Endothelial cell of umbilical vein (primary cell): Measurements from ENCODE around the gene SCLT1. TPM values are rescaled to one million over a fixed set of nuclear protein-coding genes. Genes with fewer than 3 reads are reported as not detected.

Experiments
- BruUV-seq: library from RNA; stranded (reverse); fragments of 400-500 nt; replicated peaks from 2 replicates; lab custom pipeline; 2021; lab: Mats Ljungman, UMichigan
- CTCF ChIA-PET: fragments of 300-600, 350-600 bp; sonication (Branson Sonifier 250); formaldehyde crosslinking; loops from one replicate; lab custom pipeline; 2021; ENCODE audit warnings: antibody characterized with exemption, inconsistent platforms; lab: Charles Lee
- POLR2A ChIA-PET: fragments of 300-600, 350-600 bp; sonication (Branson Sonifier 250); formaldehyde crosslinking; loops from one replicate; lab custom pipeline; 2021; ENCODE audit warnings: antibody characterized with exemption, inconsistent platforms; lab: Charles Lee
- DNase-seq: peaks from one replicate; pipeline ENCODE4 v3.0.0-alpha.2; 2011; ENCODE audit warnings: low read depth, low spot score
- FAIRE-seq: peaks from 2 replicates; lab custom pipeline; 2011; peaks lifted over from hg19 to GRCh38; lab: Jason Lieb, UNC
- H2AFZ ChIP-seq: 2 replicates; pipeline ENCODE4 v1.6.0; 2012; ENCODE audit warnings: low read depth, low read length, control low read depth, inconsistent platforms
- H3K27ac ChIP-seq: 2 replicates; pipeline ENCODE4 v1.5.1; 2011; ENCODE audit warnings: low read depth, mild to moderate bottlenecking, control low read depth, low read length, moderate library complexity; ENCODE audit not compliant: insufficient read depth
- H3K27me3 ChIP-seq, 2 experiments: 2 replicates each; pipeline versions ENCODE4 v1.6.0 to v1.6.1; 2011; ENCODE audit warnings: low read length in 2 of 2, mixed read lengths in 1 of 2; ENCODE audit not compliant: control insufficient read depth in 2 of 2, insufficient read depth in 2 of 2
- H3K36me3 ChIP-seq, 2 experiments: 2 replicates in 1 of 2; 3 replicates in 1 of 2; pipeline ENCODE4 v1.5.1; 2011; ENCODE audit warnings: low read length in 2 of 2, mild to moderate bottlenecking in 1 of 2, moderate library complexity in 1 of 2; ENCODE audit not compliant: control insufficient read depth in 2 of 2, insufficient read depth in 2 of 2; ENCODE audit errors: extremely low read depth in 1 of 2
- H3K4me1 ChIP-seq: 3 replicates; pipeline ENCODE4 v1.5.1; 2011; ENCODE audit warnings: mild to moderate bottlenecking, low read length; ENCODE audit not compliant: control insufficient read depth, insufficient read depth; ENCODE audit errors: extremely low read depth
- H3K4me2 ChIP-seq: 2 replicates; pipeline ENCODE4 v1.6.1; 2011; ENCODE audit warnings: low read length, control low read depth, mixed read lengths; ENCODE audit not compliant: insufficient read depth
- H3K4me3 ChIP-seq, 3 experiments: fragments of 200-600 bp in 1 of 3; sonication (generic), shearing (Covaris generic) in 1 of 3; replicated peaks in 1 of 3; 2 replicates each; pipeline ENCODE4 v1.5.1; 2011 to 2016; ENCODE audit warnings: control low read depth in 3 of 3, low read length in 3 of 3, mild to moderate bottlenecking in 2 of 3, inconsistent platforms in 1 of 3, low read depth in 1 of 3, moderate library complexity in 1 of 3; ENCODE audit not compliant: insufficient read depth in 1 of 3
- H3K79me2 ChIP-seq: 2 replicates; pipeline ENCODE4 v1.6.0; 2012; ENCODE audit warnings: low read length, inconsistent platforms; ENCODE audit not compliant: control insufficient read depth, insufficient read depth
- H3K9ac ChIP-seq: replicated peaks from 2 replicates; pipeline ENCODE3; 2011; ENCODE audit warnings: low read length, control low read depth; ENCODE audit not compliant: insufficient read depth; ENCODE audit errors: extremely low read depth
- H3K9me1 ChIP-seq: replicated peaks from 3 replicates; pipeline ENCODE4 v1.6.0; 2011; ENCODE audit warnings: mild to moderate bottlenecking, low read length; ENCODE audit not compliant: control insufficient read depth, insufficient read depth; ENCODE audit errors: extremely low read depth
- H3K9me3 ChIP-seq: replicated peaks from 2 replicates; pipeline ENCODE4 v1.5.1; 2012; ENCODE audit warnings: low read length, inconsistent platforms; ENCODE audit not compliant: control insufficient read depth, insufficient read depth
- H4K20me1 ChIP-seq: replicated peaks from 2 replicates; pipeline ENCODE3; 2011; ENCODE audit warnings: mild to moderate bottlenecking, low read length; ENCODE audit not compliant: control insufficient read depth, insufficient read depth; ENCODE audit errors: extremely low read depth
- EZH2 ChIP-seq: IDR thresholded peaks from 2 replicates; pipeline ENCODE4 v1.6.1; 2012; ENCODE audit warnings: borderline replicate concordance, low read depth, mild to moderate bottlenecking, moderate library complexity, low read length, inconsistent platforms; ENCODE audit not compliant: severe bottlenecking
- FOS ChIP-seq: IDR thresholded peaks from 2 replicates; pipeline ENCODE4 v1.6.1; 2011; ENCODE audit warnings: mild to moderate bottlenecking, low read length, moderate library complexity, borderline replicate concordance; ENCODE audit not compliant: insufficient read depth
- GATA2 ChIP-seq: IDR thresholded peaks from 2 replicates; pipeline ENCODE4 v1.7.0; 2011; ENCODE audit warnings: low read depth, mild to moderate bottlenecking, moderate library complexity, mixed read lengths, low read length; ENCODE audit not compliant: insufficient read length, insufficient read depth
- JUN ChIP-seq: IDR thresholded peaks from 2 replicates; pipeline ENCODE4 v1.6.1; 2011; ENCODE audit warnings: borderline replicate concordance, low read depth; ENCODE audit not compliant: insufficient read length, insufficient read depth
- MYC ChIP-seq: IDR thresholded peaks from one replicate; pipeline ENCODE4 v1.6.1; 2011; ENCODE audit warnings: mild to moderate bottlenecking, low read depth, low read length
- POLR2A ChIP-seq: IDR thresholded peaks from 2 replicates; pipeline ENCODE4 v1.6.1; 2012; ENCODE audit warnings: low read depth, mild to moderate bottlenecking, control low read depth, low read length
- POLR2AphosphoS5 ChIP-seq: IDR thresholded peaks from 2 replicates; pipeline ENCODE4 v1.6.1; 2012; ENCODE audit warnings: low read depth, mild to moderate bottlenecking, control low read depth, low read length, moderate library complexity; ENCODE audit not compliant: insufficient read depth
- dilution Hi-C: fragments of 300-500 bp; cut with MboI; formaldehyde crosslinking; loops from one replicate; pipeline ENCODE4 v1.15.0; 2019; ENCODE audit warnings: low sequenced_read_pairs; ENCODE audit not compliant: extremely low pct_ligation_motif_present
- intact Hi-C: fragments of 100-400 bp; cut with micrococcal nuclease; formaldehyde crosslinking; loops from one replicate; pipeline ENCODE4 v1.10.0; 2022
- polyA plus RNA-seq, 4 experiments: library from polyadenylated mRNA; depleted of rRNA in 3 of 4; stranded (reverse) in 3 of 4; unstranded in 1 of 4; fragments of >200 nt; gene quantifications; 2 replicates each; pipeline versions ENCODE4 v1.2.1 to v1.2.3, GENCODE V29; 2011 to 2012; ENCODE audit warnings: missing spikeins in 1 of 4
- total RNA-seq: library from RNA; stranded (reverse); gene quantifications from 2 replicates; pipeline ENCODE4 v1.2.3, GENCODE V29; 2021
- TF ChIP-seq, protein P1 (sequence below): IDR thresholded peaks from 2 replicates; pipeline ENCODE4 v1.6.1; 2011; ENCODE audit not compliant: insufficient read depth, insufficient read length
- TF ChIP-seq, protein P2 (sequence below), 2 donors: IDR thresholded peaks; 1 replicate in 1 of 2; 2 replicates in 1 of 2; pipeline ENCODE4 v1.5.1; 2011; ENCODE audit warnings: low read length in 2 of 2, mild to moderate bottlenecking in 2 of 2, moderate library complexity in 2 of 2, control low read depth in 1 of 2, inconsistent platforms in 1 of 2, low read depth in 1 of 2; ENCODE audit not compliant: insufficient read depth in 1 of 2; ENCODE audit errors: extremely low read depth in 1 of 2

SCLT1 gene
- total and polyA plus RNA-seq, 2 donors (not counting 3 experiments of a cell fraction or from before 2014, with no cell fraction given): 3.2 to 14.0 TPM

- Histone ChIP-seq H3K9me3 (no peaks in the 10 kb centered on the region), H3K27ac (no peak overlapping the region), H3K4me2 (no peak overlapping the region), H3K9ac (no peak overlapping the region), H3K79me2 (no peaks in the 10 kb centered on the region), H3K4me1 (no peaks in the 10 kb centered on the region), H4K20me1 (no peaks in the 10 kb centered on the region), H2AFZ (no peak overlapping the region), H3K27me3 (no peaks in the 10 kb centered on the region), H3K9me1 (no peaks in the 10 kb centered on the region), H3K4me3 (no peak overlapping the region), H3K36me3 (no peaks in the 10 kb centered on the region)
- dilution Hi-C loops (no loop called here), intact Hi-C loops (no loop called here)
- DNase-seq (no peak), FAIRE-seq (no peak)
- CTCF ChIA-PET: no interaction called here
- POLR2A ChIA-PET: no interaction called here
- BruUV-seq: no TSS peak
- TF ChIP-seq EZH2: no peak
These were observed 24.4 kb upstream of the SCLT1 start for GRCh38 chr4:129117705-129118104.

DNA sequence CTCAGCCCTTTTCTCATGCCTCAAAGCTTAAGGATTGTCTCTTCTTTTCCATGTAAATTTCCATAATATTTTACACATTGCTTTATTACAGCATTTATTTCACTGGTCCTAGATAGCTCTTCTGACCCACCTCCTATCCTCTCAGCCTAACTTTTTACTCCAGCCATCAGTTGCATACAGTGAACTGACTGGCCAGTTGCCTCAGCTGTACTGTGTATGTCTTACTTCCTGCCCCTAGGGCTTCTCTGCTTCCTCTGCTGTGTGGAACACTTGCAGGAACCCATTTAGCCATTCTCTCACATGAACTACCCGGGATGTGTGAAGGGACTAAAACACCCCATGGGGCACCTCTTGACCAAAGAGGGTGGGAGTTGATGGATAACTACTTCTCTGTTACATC lies 20.6 kb upstream of the SCLT1 start:
- no peaks in the 10 kb centered on the region for H3K9me1 ChIP-seq
- ChIA-PET POLR2A (no interaction called here), CTCF (no interaction called here)
- no peak for FAIRE-seq
- H3K9ac ChIP-seq: no peak overlapping the region
- no peak overlapping the region for H3K27ac ChIP-seq
- H3K27me3 ChIP-seq: no peaks in the 10 kb centered on the region
- BruUV-seq: no TSS peak
- no peak overlapping the region for H3K4me2 ChIP-seq
- H3K79me2 ChIP-seq: no peaks in the 10 kb centered on the region
- no peak overlapping the region for H2AFZ ChIP-seq
- H3K36me3 ChIP-seq: no peaks in the 10 kb centered on the region
- dilution Hi-C loops (no loop called here), intact Hi-C loops (no loop called here)
- H3K4me3 ChIP-seq: no peak overlapping the region
- no peaks in the 10 kb centered on the region for H3K9me3 ChIP-seq
- TF ChIP-seq, protein P1, sequence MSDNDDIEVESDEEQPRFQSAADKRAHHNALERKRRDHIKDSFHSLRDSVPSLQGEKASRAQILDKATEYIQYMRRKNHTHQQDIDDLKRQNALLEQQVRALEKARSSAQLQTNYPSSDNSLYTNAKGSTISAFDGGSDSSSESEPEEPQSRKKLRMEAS: no peak
- TF ChIP-seq JUN (no peak), POLR2AphosphoS5 (no peak), FOS (no peak), EZH2 (no peak), POLR2A (no peak), GATA2 (no peak), MYC (no peak)
- TF ChIP-seq, protein P2, sequence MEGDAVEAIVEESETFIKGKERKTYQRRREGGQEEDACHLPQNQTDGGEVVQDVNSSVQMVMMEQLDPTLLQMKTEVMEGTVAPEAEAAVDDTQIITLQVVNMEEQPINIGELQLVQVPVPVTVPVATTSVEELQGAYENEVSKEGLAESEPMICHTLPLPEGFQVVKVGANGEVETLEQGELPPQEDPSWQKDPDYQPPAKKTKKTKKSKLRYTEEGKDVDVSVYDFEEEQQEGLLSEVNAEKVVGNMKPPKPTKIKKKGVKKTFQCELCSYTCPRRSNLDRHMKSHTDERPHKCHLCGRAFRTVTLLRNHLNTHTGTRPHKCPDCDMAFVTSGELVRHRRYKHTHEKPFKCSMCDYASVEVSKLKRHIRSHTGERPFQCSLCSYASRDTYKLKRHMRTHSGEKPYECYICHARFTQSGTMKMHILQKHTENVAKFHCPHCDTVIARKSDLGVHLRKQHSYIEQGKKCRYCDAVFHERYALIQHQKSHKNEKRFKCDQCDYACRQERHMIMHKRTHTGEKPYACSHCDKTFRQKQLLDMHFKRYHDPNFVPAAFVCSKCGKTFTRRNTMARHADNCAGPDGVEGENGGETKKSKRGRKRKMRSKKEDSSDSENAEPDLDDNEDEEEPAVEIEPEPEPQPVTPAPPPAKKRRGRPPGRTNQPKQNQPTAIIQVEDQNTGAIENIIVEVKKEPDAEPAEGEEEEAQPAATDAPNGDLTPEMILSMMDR (IDR thresholded peaks at IDR 0.05; ENCODE audit: extremely low read depth in 1 of 2, insufficient read depth in 1 of 2, low read depth in 1 of 2, low read length in 2 of 2): no peak
- no peaks in the 10 kb centered on the region for H3K4me1 ChIP-seq
- no peak for DNase-seq
- no peaks in the 10 kb centered on the region for H4K20me1 ChIP-seq
